GM19328 (cell line): Measurements from ENCODE around the gene C3orf70.

Source experiments
- ATAC-seq: cut with Tn5 transposase; IDR thresholded peaks from one replicate; pipeline ENCODE4 v1.9.1; 2021; ENCODE audit warnings: mild to moderate bottlenecking, moderate library complexity; ENCODE audit not compliant: unreplicated experiment

Gene C3orf70

GRCh38 chr3:185152410-185153170 is at the start of gene C3orf70:
Gene C3orf70 (minus strand): TSS chr3:185153060. CDS start chr3:185152823, 237 bp downstream.
- ATAC-seq = no peak

DNA sequence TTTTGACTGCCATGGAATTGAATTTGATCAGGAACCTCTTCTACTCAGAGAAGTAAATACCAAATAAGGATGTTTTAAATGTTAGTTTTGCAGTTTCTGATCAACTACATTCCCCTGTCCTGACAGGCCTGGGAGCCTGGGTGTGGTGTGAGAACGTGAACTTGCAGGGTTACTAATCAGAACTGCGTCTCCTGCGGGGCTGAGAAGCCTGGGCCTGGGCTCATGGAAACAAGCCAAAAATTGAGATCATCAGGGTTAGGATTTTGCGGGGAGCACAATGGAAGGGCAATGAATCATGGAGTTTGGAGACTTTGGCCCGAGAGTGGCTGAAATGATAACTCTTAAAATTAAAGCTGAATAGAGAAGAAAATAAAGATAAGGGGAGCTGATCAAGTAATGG is 47.8 kb upstream of the C3orf70 start:
- ATAC-seq = no peak

DNA sequence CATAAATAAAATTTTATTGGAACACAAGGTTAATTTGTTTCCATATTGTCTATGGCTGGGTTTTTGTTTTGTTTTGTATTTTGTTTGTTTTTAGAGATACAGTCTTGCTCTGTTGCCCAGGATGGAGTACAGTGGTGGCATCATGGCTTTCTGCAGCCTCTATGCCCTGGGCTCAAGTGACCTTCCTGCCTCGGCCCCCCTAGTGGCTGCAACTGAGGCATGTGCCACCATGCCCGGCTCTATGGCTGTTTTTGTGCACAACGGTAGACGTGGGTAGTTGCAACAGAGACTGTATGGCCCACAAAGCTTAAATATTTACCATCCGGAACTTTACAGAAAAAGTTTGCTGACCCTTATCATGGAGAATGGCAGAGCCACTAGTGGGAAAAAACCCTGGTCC is 46.8 kb upstream of the C3orf70 start:
- no peak for ATAC-seq

GRCh38 chr3:185199206-185199605 is 46.3 kb upstream of the C3orf70 start:
- no peak for ATAC-seq

- ATAC-seq = no peak
These were observed 44.2 kb upstream of the C3orf70 start for GRCh38 chr3:185197068-185197467.

DNA sequence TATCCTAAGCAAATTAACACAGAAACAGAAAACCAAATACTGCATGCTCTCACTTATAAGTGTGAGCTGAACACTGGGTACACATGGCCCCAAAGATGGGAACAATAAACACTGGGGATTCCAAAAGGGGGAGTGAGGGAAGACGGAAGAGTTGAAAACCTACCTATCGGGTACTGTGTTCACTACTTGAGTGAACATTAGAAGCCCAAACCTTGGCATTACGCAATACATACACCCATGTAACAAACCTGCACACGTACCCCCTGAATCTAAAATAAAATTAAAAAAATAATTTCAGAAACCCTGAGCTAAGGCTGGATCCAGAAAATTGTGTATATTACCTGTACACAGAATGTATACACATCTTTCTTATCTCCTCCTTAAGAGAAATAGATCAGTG is 42.8 kb upstream of the C3orf70 start:
- no peak for ATAC-seq

- ATAC-seq = no peak
These were observed 36.0 kb upstream of the C3orf70 start for GRCh38 chr3:185188816-185189215.

GRCh38 chr3:185187391-185187790 is 34.5 kb upstream of the C3orf70 start:
- no peak for ATAC-seq

DNA sequence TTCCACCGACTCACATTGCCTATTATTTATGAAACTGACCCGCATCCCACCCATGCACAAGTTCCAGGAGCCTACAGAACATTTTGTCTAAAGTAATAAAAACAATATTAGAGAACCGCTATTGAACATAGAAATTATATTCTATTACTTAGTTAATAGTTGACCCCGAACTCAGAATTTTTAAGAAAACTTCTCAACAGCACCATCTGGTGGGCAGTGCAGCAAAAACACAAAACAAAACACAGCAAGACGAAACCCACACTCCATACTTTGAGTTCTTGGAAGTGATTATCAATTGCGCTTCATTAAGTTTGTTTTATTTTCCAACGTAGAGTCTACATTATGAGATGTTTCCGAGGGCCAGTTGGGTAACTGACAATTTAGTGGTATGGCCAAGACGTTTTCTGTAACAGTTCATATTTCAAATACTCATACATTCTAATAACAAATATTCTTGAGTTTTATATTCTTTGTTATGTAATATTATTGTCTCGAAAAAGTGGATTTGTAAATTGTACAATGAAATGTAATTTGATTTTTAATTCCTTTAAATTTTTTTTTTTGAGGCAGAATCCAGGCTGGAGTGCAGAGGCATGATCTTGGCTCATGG is 24.0 kb upstream of the C3orf70 start:
- ATAC-seq = no peak

- ATAC-seq = peak; percentile 59
These were observed 22.6 kb upstream of the C3orf70 start for GRCh38 chr3:185175370-185175987.

GRCh38 chr3:185172086-185173049 is 19.5 kb upstream of the C3orf70 start:
- ATAC-seq = no peak

GRCh38 chr3:185164428-185165217 is 11.8 kb upstream of the C3orf70 start:
- no peak for ATAC-seq

- no peak for ATAC-seq
These were observed 9.8 kb upstream of the C3orf70 start for GRCh38 chr3:185162634-185163033.

DNA sequence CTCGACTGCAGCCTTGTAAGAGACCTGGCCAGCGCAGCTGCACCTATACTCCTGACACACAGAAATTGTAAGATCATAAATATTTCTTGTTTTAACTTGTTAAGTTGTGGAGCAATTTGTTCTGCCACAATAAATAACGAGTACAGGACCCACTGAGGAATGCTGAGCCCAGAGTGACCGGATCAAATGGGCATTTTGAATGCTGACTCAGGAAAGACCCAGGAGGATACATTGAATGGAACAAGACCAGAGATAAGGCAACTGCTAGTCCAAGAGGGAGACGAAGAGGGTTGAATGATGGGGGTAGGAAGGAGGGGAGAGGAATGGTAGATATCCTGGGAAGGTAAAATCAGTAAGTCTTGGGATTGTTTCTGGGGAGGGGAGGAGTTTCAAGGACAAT is 8.9 kb upstream of the C3orf70 start:
- no peak for ATAC-seq

DNA sequence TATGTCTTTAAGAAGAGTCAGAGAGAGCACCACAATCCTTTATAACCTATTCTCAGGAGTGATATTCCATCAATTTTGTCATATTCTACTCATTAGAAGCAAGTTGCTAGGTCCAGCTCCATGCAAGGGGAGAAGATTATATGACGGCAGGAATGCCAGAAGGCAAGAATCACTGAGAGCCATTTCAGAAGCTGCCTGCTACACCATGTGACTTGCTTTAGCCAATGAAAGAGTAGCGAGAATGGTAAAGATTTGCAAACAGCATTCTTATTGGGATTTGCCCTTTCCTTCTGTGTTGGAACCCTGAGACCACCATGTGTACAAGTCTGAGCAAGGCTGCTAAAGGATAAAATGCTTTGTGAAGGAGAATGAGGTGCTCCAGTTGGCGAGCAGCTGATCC is 4.5 kb upstream of the C3orf70 start:
- ATAC-seq = no peak

- ATAC-seq = no peak
These were observed 2.8 kb upstream of the C3orf70 start for GRCh38 chr3:185155678-185156077.

DNA sequence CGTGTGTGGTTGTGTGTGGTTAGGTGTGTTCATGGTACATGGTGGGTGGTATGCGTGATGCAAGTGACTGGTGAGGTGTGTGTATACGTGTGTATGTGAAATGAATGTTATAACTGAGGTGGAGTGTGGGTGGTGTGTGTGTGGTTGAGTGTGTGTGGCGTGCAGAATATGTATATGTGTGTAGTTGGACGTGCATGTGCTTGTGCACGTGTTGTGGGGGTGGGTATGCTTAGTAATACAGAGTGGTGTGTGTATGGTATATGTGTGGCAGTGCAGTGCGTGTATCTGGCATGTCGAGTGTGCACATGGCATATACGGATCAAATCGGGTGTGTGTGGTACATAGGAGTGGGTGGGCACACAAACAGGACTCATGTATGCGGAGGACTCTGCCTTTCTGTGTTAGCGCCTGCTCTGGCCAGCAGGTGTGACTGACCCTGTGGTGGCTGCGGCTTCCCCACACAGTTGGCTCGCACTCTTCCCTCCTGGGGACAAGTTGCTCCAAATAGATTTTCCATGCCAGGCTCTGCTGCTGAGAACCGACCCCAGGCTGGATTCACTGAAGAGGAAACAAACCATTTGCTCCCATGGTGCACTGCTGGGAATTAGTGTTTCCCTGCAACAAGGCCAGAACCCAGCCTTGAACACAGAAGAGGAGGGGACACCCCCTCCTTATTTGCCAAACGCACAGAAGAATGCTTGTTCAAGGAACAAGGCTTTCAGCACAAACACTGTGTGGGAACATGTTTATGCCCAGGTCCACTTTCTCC is 1.2 kb upstream of the C3orf70 start:
- ATAC-seq = no peak

GRCh38 chr3:185153171-185153771 is 411 bp upstream of the C3orf70 start:
- ATAC-seq = no peak

- no peak for ATAC-seq
These were observed 873 bp downstream of the C3orf70 start for GRCh38 chr3:185151964-185152409.
